BLaER1 (cell line): Measurements from ENCODE around the gene NT5C3A.

Experiments used
- H3K27ac ChIP-seq: shearing (Covaris generic); formaldehyde crosslinking; 2 replicates; pipeline ENCODE4 v1.8.1; 2022
- H3K27me3 ChIP-seq: shearing (Covaris generic); formaldehyde crosslinking; 2 replicates; pipeline ENCODE4 v1.8.1; 2022
- H3K36me3 ChIP-seq: shearing (Covaris generic); formaldehyde crosslinking; 2 replicates; pipeline ENCODE4 v1.8.1; 2022
- H3K4me1 ChIP-seq: shearing (Covaris generic); formaldehyde crosslinking; 2 replicates; pipeline ENCODE4 v1.8.1; 2022
- H3K4me2 ChIP-seq: shearing (Covaris generic); formaldehyde crosslinking; 2 replicates; pipeline ENCODE4 v1.8.1; 2022
- H3K4me3 ChIP-seq: shearing (Covaris generic); formaldehyde crosslinking; 2 replicates; pipeline ENCODE4 v1.8.1; 2022
- H3K9ac ChIP-seq: shearing (Covaris generic); formaldehyde crosslinking; 2 replicates; pipeline ENCODE4 v1.8.1; 2022
- H3K9me3 ChIP-seq: shearing (Covaris generic); formaldehyde crosslinking; 2 replicates; pipeline ENCODE4 v1.8.1; 2022
- H4K20me1 ChIP-seq: shearing (Covaris generic); formaldehyde crosslinking; 2 replicates; pipeline ENCODE4 v1.8.1; 2022
- Cebpa-rat ChIP-seq: shearing (Covaris generic); IDR thresholded peaks from 2 replicates; pipeline ENCODE4 v1.8.1; 2022

Gene NT5C3A

GRCh38 chr7:33044986-33045385, 17.6 kb downstream of the NT5C3A start:
- no peak overlapping the region for H3K27ac ChIP-seq

GRCh38 chr7:33044401-33044718, 18.2 kb downstream of the NT5C3A start:
- Histone ChIP-seq H3K4me3 (no peak overlapping the region), H3K27me3 (no peaks in the 10 kb centered on the region), H3K9me3 (no peaks in the 10 kb centered on the region), H4K20me1 (peaks cover 99% of the 10 kb centered on the region), H3K36me3 (0 out of 2 replicates have a peak, but pooled peaks cover 7% of the 10 kb centered on the region), H3K4me1 (peaks cover 28% of the 10 kb centered on the region), H3K4me2 (no peak overlapping the region), H3K27ac (no peak overlapping the region), H3K9ac (no peak overlapping the region)
- no peak for TF ChIP-seq Cebpa-rat

More at GRCh38 chr7:33044986-33045385, 17.6 kb downstream of the NT5C3A start:
- Histone ChIP-seq H3K4me1 (peaks cover 22% of the 10 kb centered on the region), H3K9ac (no peak overlapping the region), H3K9me3 (no peaks in the 10 kb centered on the region), H4K20me1 (peaks cover 99% of the 10 kb centered on the region), H3K4me3 (no peak overlapping the region), H3K4me2 (no peak overlapping the region), H3K27me3 (no peaks in the 10 kb centered on the region), H3K36me3 (0 out of 2 replicates have a peak, but pooled peaks cover 7% of the 10 kb centered on the region)
- TF ChIP-seq Cebpa-rat, result no peak

GRCh38 chr7:33043501-33044400, 18.8 kb downstream of the NT5C3A start:
- H3K9me3 ChIP-seq, result no peaks in the 10 kb centered on the region
- H3K4me3 ChIP-seq, result no peak overlapping the region
- 0 out of 2 replicates have a peak, but pooled peaks cover 7% of the 10 kb centered on the region for H3K36me3 ChIP-seq
- H3K27ac ChIP-seq, result no peak overlapping the region
- H3K27me3 ChIP-seq, result no peaks in the 10 kb centered on the region
- peaks cover 99% of the 10 kb centered on the region for H4K20me1 ChIP-seq
- H3K4me1 ChIP-seq, result peaks cover 34% of the 10 kb centered on the region
- TF ChIP-seq Cebpa-rat, result no peak
- no peak overlapping the region for H3K4me2 ChIP-seq
- no peak overlapping the region for H3K9ac ChIP-seq

- no peaks in the 10 kb centered on the region for H3K9me3 ChIP-seq
- H3K4me1 ChIP-seq, result peaks cover 39% of the 10 kb centered on the region
- no peak overlapping the region for H3K9ac ChIP-seq
- H4K20me1 ChIP-seq, result peaks cover 95% of the 10 kb centered on the region
- no peaks in the 10 kb centered on the region for H3K27me3 ChIP-seq
- H3K27ac ChIP-seq, result no peak overlapping the region
- no peak overlapping the region for H3K4me3 ChIP-seq
- H3K36me3 ChIP-seq, result peaks cover 6% of the 10 kb centered on the region; the same call in 1 of the 2 replicates
- TF ChIP-seq Cebpa-rat, result no peak
- H3K4me2 ChIP-seq, result peak overlapping the region; percentile 71
Observed at GRCh38 chr7:33041631-33042428, 20.7 kb downstream of the NT5C3A start.

GRCh38 chr7:33040803-33041516, 21.6 kb downstream of the NT5C3A start:
- H3K9me3 ChIP-seq, result no peaks in the 10 kb centered on the region
- H3K36me3 ChIP-seq, result peaks cover 7% of the 10 kb centered on the region; the same call in 1 of the 2 replicates
- H3K4me2 ChIP-seq, result peak overlapping the region; percentile 71
- no peak overlapping the region for H3K27ac ChIP-seq
- H4K20me1 ChIP-seq, result peaks cover 95% of the 10 kb centered on the region
- no peak overlapping the region for H3K4me3 ChIP-seq
- H3K9ac ChIP-seq, result no peak overlapping the region
- peaks cover 39% of the 10 kb centered on the region for H3K4me1 ChIP-seq
- no peaks in the 10 kb centered on the region for H3K27me3 ChIP-seq
- TF ChIP-seq Cebpa-rat, result no peak

GRCh38 chr7:33039903-33040292, 22.7 kb downstream of the NT5C3A start:
- H3K4me3 ChIP-seq, result peak overlapping the region; percentile 40; the same call in 1 of the 2 replicates
- H4K20me1 ChIP-seq, result peaks cover 95% of the 10 kb centered on the region
- no peak overlapping the region for H3K27ac ChIP-seq
- no peaks in the 10 kb centered on the region for H3K9me3 ChIP-seq
- H3K36me3 ChIP-seq, result peaks cover 8% of the 10 kb centered on the region; the same call in 1 of the 2 replicates
- H3K27me3 ChIP-seq, result no peaks in the 10 kb centered on the region
- H3K4me2 ChIP-seq, result peak overlapping the region; percentile 71
- 0 out of 2 replicates have a peak overlapping the region, but pooled peaks have one; percentile 26 for H3K9ac ChIP-seq
- no peak for TF ChIP-seq Cebpa-rat
- H3K4me1 ChIP-seq, result peaks cover 39% of the 10 kb centered on the region

- peaks cover 39% of the 10 kb centered on the region for H3K4me1 ChIP-seq
- H3K9me3 ChIP-seq, result no peaks in the 10 kb centered on the region
- H3K27ac ChIP-seq, result no peak overlapping the region
- no peak overlapping the region for H3K9ac ChIP-seq
- peaks cover 8% of the 10 kb centered on the region; the same call in 1 of the 2 replicates for H3K36me3 ChIP-seq
- peak overlapping the region; percentile 40; the same call in 1 of the 2 replicates for H3K4me3 ChIP-seq
- peaks cover 92% of the 10 kb centered on the region for H4K20me1 ChIP-seq
- no peak for TF ChIP-seq Cebpa-rat
- no peaks in the 10 kb centered on the region for H3K27me3 ChIP-seq
- peak overlapping the region; percentile 71 for H3K4me2 ChIP-seq
Observed at GRCh38 chr7:33039257-33039902, 23.2 kb downstream of the NT5C3A start.

- H3K4me2 ChIP-seq, result peak overlapping the region; percentile 71
- no peaks in the 10 kb centered on the region for H3K9me3 ChIP-seq
- H3K4me3 ChIP-seq, result no peak overlapping the region
- H3K9ac ChIP-seq, result no peak overlapping the region
- H3K36me3 ChIP-seq, result peaks cover 8% of the 10 kb centered on the region; the same call in 1 of the 2 replicates
- H3K27ac ChIP-seq, result no peak overlapping the region
- no peak for TF ChIP-seq Cebpa-rat
- H3K4me1 ChIP-seq, result peaks cover 39% of the 10 kb centered on the region
- no peaks in the 10 kb centered on the region for H3K27me3 ChIP-seq
- peaks cover 92% of the 10 kb centered on the region for H4K20me1 ChIP-seq
Observed at GRCh38 chr7:33038639-33039038, 23.9 kb downstream of the NT5C3A start.

- Histone ChIP-seq H3K4me1 (peaks cover 25% of the 10 kb centered on the region), H3K4me3 (no peak overlapping the region), H3K36me3 (peaks cover 14% of the 10 kb centered on the region; the same call in 1 of the 2 replicates), H3K27ac (no peak overlapping the region), H4K20me1 (peaks cover 90% of the 10 kb centered on the region), H3K27me3 (no peaks in the 10 kb centered on the region), H3K9me3 (no peaks in the 10 kb centered on the region), H3K9ac (no peak overlapping the region), H3K4me2 (no peak overlapping the region)
- TF ChIP-seq Cebpa-rat, result no peak
Observed at GRCh38 chr7:33035776-33036175, 26.8 kb downstream of the NT5C3A start.
